Osteocyte (in vitro differentiated cells): ENCODE measurements around the gene SCAF4. TPM values are rescaled to one million over a fixed set of nuclear protein-coding genes. Genes with fewer than 3 reads are reported as not detected.
A peak's percentile ranks its signal among the peaks of the same experiment; 100 is the strongest.
"Not testable (repeated sequence)": the region's sequence is repeated elsewhere in the genome, so short reads cannot be mapped to it uniquely, and the experiment has no call there.

ENCODE experiments used
- DNase-seq: peaks from one replicate; pipeline ENCODE4 v3.0.0; 2021; ENCODE audit warnings: mixed read lengths; ENCODE audit not compliant: unreplicated experiment; ENCODE audit errors: extremely low spot score
- H3K27ac Mint-ChIP-seq: one replicate; pipeline ENCODE4 v1.8.0; 2021; ENCODE audit warnings: mild to moderate bottlenecking, mixed read lengths; ENCODE audit not compliant: unreplicated experiment
- H3K27me3 Mint-ChIP-seq: one replicate; pipeline ENCODE4 v1.8.0; 2021; ENCODE audit warnings: mixed read lengths; ENCODE audit not compliant: unreplicated experiment
- H3K36me3 Mint-ChIP-seq: one replicate; pipeline ENCODE4 v1.8.0; 2021; ENCODE audit warnings: mixed read lengths; ENCODE audit not compliant: unreplicated experiment
- H3K4me1 Mint-ChIP-seq: one replicate; pipeline ENCODE4 v1.8.0; 2021; ENCODE audit warnings: mixed read lengths; ENCODE audit not compliant: unreplicated experiment
- H3K4me3 Mint-ChIP-seq: one replicate; pipeline ENCODE4 v1.8.0; 2021; ENCODE audit warnings: mild to moderate bottlenecking, moderate library complexity, mixed read lengths; ENCODE audit not compliant: unreplicated experiment
- H3K9me3 Mint-ChIP-seq: one replicate; pipeline ENCODE4 v1.8.0; 2021; ENCODE audit warnings: mixed read lengths; ENCODE audit not compliant: unreplicated experiment
- CTCF ChIP-seq: fragments of 200-600 bp; sonication (generic); IDR thresholded peaks from 2 replicates; pipeline ENCODE4 v1.5.0; 2021; ENCODE audit warnings: antibody characterized with exemption, mild to moderate bottlenecking, moderate library complexity
- total RNA-seq: library from RNA; stranded (reverse); gene quantifications from 2 replicates; pipeline ENCODE4 v1.2.1, GENCODE V29; 2021

SCAF4 gene
- total RNA-seq, 1 donor from 2014 or later = 32.7 TPM

DNA sequence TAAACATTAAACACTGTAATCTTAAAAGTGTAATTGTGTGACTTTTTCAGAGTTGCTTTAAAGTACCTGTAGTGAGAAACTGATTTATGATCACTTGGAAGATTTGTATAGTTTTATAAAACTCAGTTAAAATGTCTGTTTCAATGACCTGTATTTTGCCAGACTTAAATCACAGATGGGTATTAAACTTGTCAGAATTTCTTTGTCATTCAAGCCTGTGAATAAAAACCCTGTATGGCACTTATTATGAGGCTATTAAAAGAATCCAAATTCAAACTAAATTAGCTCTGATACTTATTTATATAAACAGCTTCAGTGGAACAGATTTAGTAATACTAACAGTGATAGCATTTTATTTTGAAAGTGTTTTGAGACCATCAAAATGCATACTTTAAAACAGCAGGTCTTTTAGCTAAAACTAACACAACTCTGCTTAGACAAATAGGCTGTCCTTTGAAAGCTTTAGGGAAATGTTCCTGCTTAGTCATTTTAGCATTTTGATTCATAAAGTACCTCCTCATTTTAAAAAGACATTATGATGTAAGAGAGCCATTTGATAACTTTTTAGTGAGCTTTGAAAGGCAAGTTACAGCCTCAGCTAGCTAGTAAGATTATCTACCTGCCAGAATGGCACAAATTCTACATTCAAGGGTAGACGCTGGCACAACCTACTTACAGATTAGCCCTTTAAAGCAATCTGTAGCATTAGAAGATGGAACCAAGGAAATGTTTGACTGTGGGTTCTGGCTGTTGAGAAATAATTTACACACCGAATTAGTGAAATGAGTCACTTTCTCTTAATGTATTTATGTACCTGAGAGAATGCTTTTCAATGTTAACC lies 63.0 kb downstream of the SCAF4 start:
- no peaks in the 10 kb centered on the region for H3K9me3 Mint-ChIP-seq
- peaks cover 29% of the 10 kb centered on the region for H3K4me1 Mint-ChIP-seq
- no peak for TF ChIP-seq CTCF
- DNase-seq = no peak
- no peaks in the 10 kb centered on the region for H3K27me3 Mint-ChIP-seq
- H3K36me3 Mint-ChIP-seq = peaks cover 46% of the 10 kb centered on the region
- peak overlapping the region; percentile 31 for H3K27ac Mint-ChIP-seq
- H3K4me3 Mint-ChIP-seq = no peak overlapping the region

DNA sequence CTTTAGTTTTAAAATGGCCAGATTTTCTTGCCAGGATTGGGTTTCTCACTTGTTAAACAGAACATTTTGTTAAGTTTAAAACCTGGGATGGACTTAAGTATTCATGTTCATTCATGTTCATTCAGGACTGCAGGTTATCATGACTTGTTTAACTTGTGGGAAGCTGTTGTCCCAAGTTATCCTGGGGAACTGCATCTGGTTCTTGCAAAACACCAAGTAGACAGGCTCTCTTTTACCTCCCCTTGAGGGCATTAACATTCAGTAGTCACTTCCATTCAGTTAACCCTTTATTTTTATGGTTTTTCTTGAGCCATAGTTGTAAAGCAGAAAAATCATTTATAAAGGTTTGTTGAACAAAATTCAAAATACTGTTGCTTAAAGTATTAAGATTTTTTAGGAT lies 64.3 kb downstream of the SCAF4 start:
- Mint-ChIP-seq H3K4me3 (no peak overlapping the region), H3K27ac (peak overlapping the region; percentile 31), H3K9me3 (no peaks in the 10 kb centered on the region), H3K4me1 (peaks cover 33% of the 10 kb centered on the region), H3K36me3 (peaks cover 46% of the 10 kb centered on the region), H3K27me3 (no peaks in the 10 kb centered on the region)
- DNase-seq = no peak
- TF ChIP-seq CTCF = no peak

- no peak for TF ChIP-seq CTCF
- peaks cover 46% of the 10 kb centered on the region for H3K36me3 Mint-ChIP-seq
- H3K27me3 Mint-ChIP-seq = no peaks in the 10 kb centered on the region
- no peak overlapping the region for H3K27ac Mint-ChIP-seq
- H3K9me3 Mint-ChIP-seq = no peaks in the 10 kb centered on the region
- H3K4me1 Mint-ChIP-seq = peaks cover 37% of the 10 kb centered on the region
- no peak overlapping the region for H3K4me3 Mint-ChIP-seq
- no peak for DNase-seq
Measured at GRCh38 chr21:31667132-31667531, 64.8 kb downstream of the SCAF4 start.

- DNase-seq = no peak
- no peaks in the 10 kb centered on the region for H3K9me3 Mint-ChIP-seq
- peaks cover 50% of the 10 kb centered on the region for H3K36me3 Mint-ChIP-seq
- no peak overlapping the region for H3K27ac Mint-ChIP-seq
- H3K4me1 Mint-ChIP-seq = peaks cover 43% of the 10 kb centered on the region
- TF ChIP-seq CTCF = no peak
- no peaks in the 10 kb centered on the region for H3K27me3 Mint-ChIP-seq
- no peak overlapping the region for H3K4me3 Mint-ChIP-seq
Measured at GRCh38 chr21:31666445-31667010, 65.4 kb downstream of the SCAF4 start.

- not testable (repeated sequence) for H3K27ac Mint-ChIP-seq, H3K9me3 Mint-ChIP-seq, H3K27me3 Mint-ChIP-seq, H3K4me3 Mint-ChIP-seq, DNase-seq
- H3K36me3 Mint-ChIP-seq = peaks cover 51% of the 10 kb centered on the region
- H3K4me1 Mint-ChIP-seq = peaks cover 50% of the 10 kb centered on the region
Measured at GRCh38 chr21:31665869-31666268, 66.0 kb downstream of the SCAF4 start.
